GM12874 (cell line): ENCODE measurements around the gene TTF2.

Source experiments
- CTCF ChIP-seq: IDR thresholded peaks from 2 replicates; pipeline ENCODE4 v1.5.1; 2011; ENCODE audit warnings: low read depth, mild to moderate bottlenecking, control low read depth, low read length, moderate library complexity; ENCODE audit not compliant: insufficient read depth

Gene TTF2

GRCh38 chr1:117032681-117033539 is 27.2 kb upstream of the TTF2 start:
- TF ChIP-seq CTCF = no peak

- no peak for TF ChIP-seq CTCF
Observed at GRCh38 chr1:117033772-117034171, 26.4 kb upstream of the TTF2 start.

- no peak for TF ChIP-seq CTCF
Observed at GRCh38 chr1:117034791-117035290, 25.3 kb upstream of the TTF2 start.

- no peak for TF ChIP-seq CTCF
Observed at GRCh38 chr1:117036018-117036461, 24.1 kb upstream of the TTF2 start.

GRCh38 chr1:117037802-117038201 is 22.3 kb upstream of the TTF2 start:
- TF ChIP-seq CTCF = no peak

- no peak for TF ChIP-seq CTCF
Observed at GRCh38 chr1:117038236-117038635, 21.9 kb upstream of the TTF2 start.

GRCh38 chr1:117044217-117044616 is 15.9 kb upstream of the TTF2 start:
- TF ChIP-seq CTCF = no peak
